ENCODE data around the gene CEP70.
"Not testable (repeated sequence)": the region's sequence is repeated elsewhere in the genome, so short reads cannot be mapped to it uniquely, and the experiment has no call there.

The CEP70 gene

DNA sequence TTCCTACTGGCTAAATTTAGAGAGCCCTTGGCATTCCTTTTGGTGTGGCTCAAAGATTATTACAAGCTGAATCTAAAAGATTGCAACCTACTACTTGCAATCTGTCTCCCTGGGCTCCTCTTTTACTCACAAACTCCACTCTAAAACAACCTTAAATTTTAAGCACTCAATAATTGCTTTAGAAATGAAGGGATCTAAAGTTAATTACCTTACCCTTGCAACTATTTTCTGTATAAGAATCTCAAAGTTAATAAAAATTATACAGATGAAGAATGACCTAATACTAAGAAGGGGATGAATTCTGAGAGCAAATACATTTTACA lies 99.5 kb downstream of the CEP70 start:
- no peak for DNase-seq
- H3K27me3 ChIP-seq (replicated peaks) = no peaks in the 10 kb centered on the region
- H3K36me3 ChIP-seq (replicated peaks) = no peaks in the 10 kb centered on the region
- no peak overlapping the region for H3K4me3 ChIP-seq (ENCODE audit: low read depth, low read length)
- H3K27ac ChIP-seq = no peak overlapping the region
- in situ Hi-C loops (cut with HindIII; ENCODE audit: low pct_ligation_motif_present, low sequenced_read_pairs) = no loop called here
- TF ChIP-seq, protein P1, sequence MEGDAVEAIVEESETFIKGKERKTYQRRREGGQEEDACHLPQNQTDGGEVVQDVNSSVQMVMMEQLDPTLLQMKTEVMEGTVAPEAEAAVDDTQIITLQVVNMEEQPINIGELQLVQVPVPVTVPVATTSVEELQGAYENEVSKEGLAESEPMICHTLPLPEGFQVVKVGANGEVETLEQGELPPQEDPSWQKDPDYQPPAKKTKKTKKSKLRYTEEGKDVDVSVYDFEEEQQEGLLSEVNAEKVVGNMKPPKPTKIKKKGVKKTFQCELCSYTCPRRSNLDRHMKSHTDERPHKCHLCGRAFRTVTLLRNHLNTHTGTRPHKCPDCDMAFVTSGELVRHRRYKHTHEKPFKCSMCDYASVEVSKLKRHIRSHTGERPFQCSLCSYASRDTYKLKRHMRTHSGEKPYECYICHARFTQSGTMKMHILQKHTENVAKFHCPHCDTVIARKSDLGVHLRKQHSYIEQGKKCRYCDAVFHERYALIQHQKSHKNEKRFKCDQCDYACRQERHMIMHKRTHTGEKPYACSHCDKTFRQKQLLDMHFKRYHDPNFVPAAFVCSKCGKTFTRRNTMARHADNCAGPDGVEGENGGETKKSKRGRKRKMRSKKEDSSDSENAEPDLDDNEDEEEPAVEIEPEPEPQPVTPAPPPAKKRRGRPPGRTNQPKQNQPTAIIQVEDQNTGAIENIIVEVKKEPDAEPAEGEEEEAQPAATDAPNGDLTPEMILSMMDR (IDR thresholded peaks at IDR 0.05; ENCODE audit: low read depth, low read length, missing control alignments) = no peak

DNA sequence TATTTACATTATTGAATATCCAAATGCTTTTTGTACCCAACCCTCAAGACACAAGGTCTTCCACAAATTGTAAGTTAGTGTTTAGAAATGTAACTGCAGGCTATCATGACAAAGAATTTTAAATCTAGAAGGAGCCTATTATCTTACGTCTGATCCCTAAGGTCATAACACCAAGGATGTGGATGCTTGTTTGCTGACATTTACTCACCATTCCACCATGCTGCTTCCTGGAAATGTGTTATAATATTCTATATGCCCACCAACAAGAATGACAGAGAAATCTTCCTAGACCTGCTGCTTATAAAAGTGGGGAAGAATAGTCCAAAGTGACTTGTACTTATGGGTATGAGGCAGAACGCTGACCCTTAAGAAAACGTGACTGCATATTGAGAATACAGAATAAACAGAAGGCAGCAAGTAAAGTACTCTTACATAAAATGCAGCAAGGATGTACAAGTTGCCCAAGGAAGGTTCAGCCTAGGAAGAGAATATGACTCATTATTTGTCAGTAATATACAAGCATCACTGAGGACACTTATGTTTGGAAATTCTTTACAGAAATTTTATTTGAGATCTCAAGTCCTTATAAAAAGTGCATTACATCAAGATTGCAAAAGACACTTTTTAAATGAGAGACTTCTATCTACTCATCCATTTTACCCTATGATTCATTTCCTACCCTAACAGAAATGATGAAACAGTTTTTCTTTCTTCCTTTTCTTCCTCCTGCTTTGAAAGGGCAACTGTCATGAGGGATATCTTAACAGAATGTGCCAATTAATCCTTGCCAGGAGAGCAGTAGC lies 100.1 kb downstream of the CEP70 start:
- Histone ChIP-seq H3K27me3 (replicated peaks) (no peaks in the 10 kb centered on the region), H3K36me3 (replicated peaks) (no peaks in the 10 kb centered on the region), H3K4me3 (ENCODE audit: low read depth, low read length) (no peak overlapping the region), H3K27ac (no peak overlapping the region)
- TF ChIP-seq, protein P1 (IDR thresholded peaks at IDR 0.05; ENCODE audit: low read depth, low read length, missing control alignments) = no peak
- no peak for DNase-seq
- in situ Hi-C loops (cut with HindIII; ENCODE audit: low pct_ligation_motif_present, low sequenced_read_pairs) = no loop called here

DNA sequence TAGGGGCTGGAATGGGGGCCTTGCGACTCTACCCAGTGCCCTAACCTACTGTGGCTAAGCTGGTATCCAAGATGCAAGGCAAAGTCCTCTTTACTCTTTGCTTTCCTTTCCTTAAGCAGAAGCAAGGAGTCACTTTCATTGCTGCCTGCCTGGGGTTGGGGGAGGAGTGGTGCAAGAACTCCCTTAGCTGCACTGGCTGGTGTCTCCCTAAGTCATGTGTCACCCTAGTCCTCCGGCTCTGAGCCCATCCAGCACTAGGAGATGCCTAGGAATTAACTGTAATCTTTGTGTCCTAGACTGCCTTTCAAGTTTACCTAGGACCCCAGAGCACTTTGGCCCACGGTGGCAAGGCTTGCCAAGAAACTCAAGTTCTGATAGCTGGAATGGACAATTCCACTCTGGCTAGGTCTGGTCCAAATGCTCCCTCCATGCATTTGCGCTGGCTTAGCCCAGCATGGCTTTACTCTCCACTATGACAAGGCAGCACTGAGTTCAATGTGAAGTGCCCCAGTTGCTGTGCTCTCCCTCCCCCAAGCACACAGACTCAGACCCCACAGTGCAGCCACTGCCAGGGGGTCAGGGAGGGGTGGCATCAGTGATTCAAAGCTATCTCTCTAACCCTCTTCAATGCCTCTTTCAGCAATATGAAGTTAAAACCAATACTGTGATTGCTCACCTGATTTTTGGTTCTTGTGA lies 100.9 kb downstream of the CEP70 start:
- in situ Hi-C loops (cut with HindIII; ENCODE audit: low pct_ligation_motif_present, low sequenced_read_pairs) = no loop called here
- no peaks in the 10 kb centered on the region for H3K27me3 ChIP-seq (replicated peaks)
- H3K36me3 ChIP-seq (replicated peaks) = no peaks in the 10 kb centered on the region
- no peak overlapping the region for H3K27ac ChIP-seq
- TF ChIP-seq, protein P1 (IDR thresholded peaks at IDR 0.05; ENCODE audit: low read depth, low read length, missing control alignments) = no peak
- no peak overlapping the region for H3K4me3 ChIP-seq (ENCODE audit: low read depth, low read length)
- DNase-seq = no peak

DNA sequence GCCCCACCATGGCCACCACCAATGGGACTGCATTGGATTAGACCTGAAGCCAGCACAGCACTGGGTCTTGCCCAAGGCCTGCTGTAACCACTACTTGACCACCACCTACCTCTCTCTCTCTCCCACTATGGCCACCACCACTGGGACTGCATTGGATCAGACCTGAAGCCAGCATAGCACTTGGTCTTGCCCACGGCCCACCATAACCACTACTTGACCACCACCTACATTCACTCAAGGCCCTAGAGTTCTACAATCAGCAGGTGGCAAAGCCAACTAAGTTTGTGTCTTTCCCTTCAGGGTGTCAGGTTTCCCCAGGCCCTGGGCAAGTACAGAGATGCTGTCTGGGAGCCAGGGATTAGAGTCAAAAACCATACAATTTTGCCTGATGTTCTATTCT lies 102.1 kb downstream of the CEP70 start:
- H3K27ac ChIP-seq = no peak overlapping the region
- DNase-seq = no peak
- in situ Hi-C loops (cut with HindIII; ENCODE audit: low pct_ligation_motif_present, low sequenced_read_pairs) = no loop called here
- no peaks in the 10 kb centered on the region for H3K36me3 ChIP-seq (replicated peaks)
- no peaks in the 10 kb centered on the region for H3K27me3 ChIP-seq (replicated peaks)
- TF ChIP-seq, protein P1 (IDR thresholded peaks at IDR 0.05; ENCODE audit: low read depth, low read length, missing control alignments) = no peak
- H3K4me3 ChIP-seq (ENCODE audit: low read depth, low read length) = no peak overlapping the region

DNA sequence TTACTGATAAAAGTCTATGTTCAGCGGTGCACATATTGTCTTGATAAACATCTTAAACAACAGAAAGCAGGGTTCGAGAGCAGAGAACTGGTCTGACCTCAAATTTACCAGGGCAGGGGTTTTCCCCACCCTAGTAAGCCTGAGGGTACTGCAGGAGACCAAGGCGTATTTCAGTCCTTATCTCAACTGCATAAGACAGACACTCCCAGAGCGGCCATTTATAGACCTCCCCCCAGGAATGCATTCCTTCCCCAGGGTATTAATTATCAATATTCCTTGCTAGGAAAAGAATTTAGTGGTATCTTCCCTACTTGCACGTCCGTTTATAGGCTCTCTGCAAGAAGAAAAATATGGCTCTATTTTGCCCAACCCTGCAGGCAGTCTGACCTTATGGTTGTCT lies 107.5 kb downstream of the CEP70 start:
- H3K36me3 ChIP-seq (replicated peaks); in situ Hi-C loops (cut with HindIII; ENCODE audit: low pct_ligation_motif_present, low sequenced_read_pairs); H3K27ac ChIP-seq; DNase-seq; H3K4me3 ChIP-seq (ENCODE audit: low read depth, low read length); H3K27me3 ChIP-seq (replicated peaks): not testable (repeated sequence)

DNA sequence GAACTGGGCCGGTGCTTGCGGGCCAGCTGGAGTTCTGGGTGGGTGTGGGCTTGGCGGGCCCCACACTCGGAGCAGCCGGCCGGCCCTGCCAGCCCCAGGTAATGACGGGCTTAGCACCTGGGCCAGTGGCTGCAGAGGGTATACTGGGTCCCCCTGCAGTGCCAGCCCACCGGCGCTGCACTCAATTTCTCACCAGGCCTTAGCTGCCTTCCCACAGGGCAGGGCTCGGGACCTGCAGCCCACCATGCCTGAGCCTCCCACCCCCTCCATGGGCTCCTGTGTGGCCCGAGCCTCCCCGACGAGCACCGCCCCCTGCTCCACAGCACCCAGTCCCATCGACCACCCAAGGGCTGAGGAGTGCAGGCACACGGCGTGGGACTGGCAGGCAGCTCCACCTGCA lies 109.4 kb downstream of the CEP70 start:
- H3K4me3 ChIP-seq (ENCODE audit: low read depth, low read length); H3K27me3 ChIP-seq (replicated peaks); in situ Hi-C loops (cut with HindIII; ENCODE audit: low pct_ligation_motif_present, low sequenced_read_pairs); DNase-seq; H3K36me3 ChIP-seq (replicated peaks); H3K27ac ChIP-seq: not testable (repeated sequence)

All from brain microvascular endothelial cell (primary cell).